Esophagus muscularis mucosa (tissue), 4 donors: ENCODE measurements around the gene CLBA1. TPM values are rescaled to one million over a fixed set of nuclear protein-coding genes. Genes with fewer than 3 reads are reported as not detected.

Source experiments
- DNase-seq: peaks from one replicate; pipeline ENCODE4 v3.0.0-alpha.2; 2017; ENCODE audit errors: extremely low spot score
- H3K27ac ChIP-seq, 4 donors: fragments of 200-600 bp; sonication (generic); replicated peaks in 1 of 4; 1 replicate in 3 of 4; 2 replicates in 1 of 4; pipeline ENCODE4 v1.5.1; 2016 to 2019; ENCODE audit warnings: mild to moderate bottlenecking in 1 of 4
- H3K27me3 ChIP-seq, 4 donors: fragments of 200-600 bp; sonication (generic); one replicate each; pipeline versions ENCODE4 v1.5.1 to v1.6.0; 2016 to 2019
- H3K36me3 ChIP-seq, 4 donors: fragments of 200-600 bp; sonication (generic); one replicate each; pipeline ENCODE4 v1.5.1; 2016 to 2019
- H3K4me1 ChIP-seq, 4 donors: fragments of 200-600 bp; sonication (generic); one replicate each; pipeline ENCODE4 v1.5.1; 2016 to 2019
- H3K4me3 ChIP-seq, 4 donors: fragments of 200-600 bp; sonication (generic); 1 replicate in 2 of 4; 2 replicates in 2 of 4; pipeline ENCODE4 v1.5.1; 2016 to 2019; ENCODE audit warnings: mild to moderate bottlenecking in 4 of 4, moderate library complexity in 1 of 4
- H3K9me3 ChIP-seq, 4 donors: fragments of 200-600 bp; sonication (generic); 1 replicate in 3 of 4; 2 replicates in 1 of 4; pipeline ENCODE4 v1.5.1; 2016 to 2019
- EP300 ChIP-seq: sonication (generic); formaldehyde crosslinking; IDR thresholded peaks from one replicate; pipeline ENCODE4 v1.6.1; 2017; ENCODE audit warnings: antibody characterized with exemption
- POLR2A ChIP-seq: fragments of 450-650 bp; IDR thresholded peaks from one replicate; pipeline ENCODE4 v1.6.1; 2017; ENCODE audit warnings: antibody characterized with exemption, moderate library complexity, mild to moderate bottlenecking, low read depth
- POLR2AphosphoS5 ChIP-seq, 2 donors: sonication (generic); formaldehyde crosslinking; IDR thresholded peaks; one replicate each; pipeline ENCODE4 v1.6.1; 2017; ENCODE audit warnings: antibody characterized with exemption in 2 of 2
- WGBS: methylation state at CpG from one replicate; pipeline ENCODE4 v1.1.5; 2018; 5-methylcytosine and 5-hydroxymethylcytosine counted together
- intact Hi-C: fragments of 100-400 bp; cut with DNase I; formaldehyde crosslinking; loops from one replicate; pipeline ENCODE4 v1.15.1; 2023
- total RNA-seq, 4 donors: library from RNA; depleted of rRNA; stranded (reverse); fragments of >200 nt; gene quantifications; one replicate each; pipeline versions ENCODE4 v1.1.0 to v1.2.1, GENCODE V29; 2016
- TF ChIP-seq, protein P1 (sequence below), 3 experiments: fragments of 200-600 bp in 2 of 3; fragments of 450-650 bp in 1 of 3; sonication (generic) in 2 of 3; IDR thresholded peaks; one replicate each; pipeline ENCODE4 v1.5.1; 2017 to 2019; ENCODE audit warnings: antibody characterized with exemption in 3 of 3, mild to moderate bottlenecking in 2 of 3, moderate library complexity in 1 of 3

CLBA1 gene
- total RNA-seq, 4 donors from 2014 or later = 3.7 to 9.8 (median 6.7) TPM

GRCh38 chr14:105019861-105020814, 34.5 kb downstream of the CLBA1 start:
- no peak for DNase-seq
- intact Hi-C loops = loop anchor here (2.0 kb wide), 1 partner anchor 37 kb away; no protein-coding TSS in a partner anchor
- peaks cover 23 to 41% (median 35%) of the 10 kb centered on the region in 4 donors for H3K4me1 ChIP-seq
- peak overlapping the region; percentile 78 to 92 (median 82) for H3K27ac ChIP-seq
- peak overlapping the region; percentile 85 to 99 (median 96) for H3K4me3 ChIP-seq
- no peaks in the 10 kb centered on the region for H3K36me3 ChIP-seq
- H3K9me3 ChIP-seq = no peaks in the 10 kb centered on the region
- TF ChIP-seq EP300 (no peak), POLR2AphosphoS5 (IDR thresholded peaks at IDR 0.05) (no peak), POLR2A (no peak)
- TF ChIP-seq, protein P1, sequence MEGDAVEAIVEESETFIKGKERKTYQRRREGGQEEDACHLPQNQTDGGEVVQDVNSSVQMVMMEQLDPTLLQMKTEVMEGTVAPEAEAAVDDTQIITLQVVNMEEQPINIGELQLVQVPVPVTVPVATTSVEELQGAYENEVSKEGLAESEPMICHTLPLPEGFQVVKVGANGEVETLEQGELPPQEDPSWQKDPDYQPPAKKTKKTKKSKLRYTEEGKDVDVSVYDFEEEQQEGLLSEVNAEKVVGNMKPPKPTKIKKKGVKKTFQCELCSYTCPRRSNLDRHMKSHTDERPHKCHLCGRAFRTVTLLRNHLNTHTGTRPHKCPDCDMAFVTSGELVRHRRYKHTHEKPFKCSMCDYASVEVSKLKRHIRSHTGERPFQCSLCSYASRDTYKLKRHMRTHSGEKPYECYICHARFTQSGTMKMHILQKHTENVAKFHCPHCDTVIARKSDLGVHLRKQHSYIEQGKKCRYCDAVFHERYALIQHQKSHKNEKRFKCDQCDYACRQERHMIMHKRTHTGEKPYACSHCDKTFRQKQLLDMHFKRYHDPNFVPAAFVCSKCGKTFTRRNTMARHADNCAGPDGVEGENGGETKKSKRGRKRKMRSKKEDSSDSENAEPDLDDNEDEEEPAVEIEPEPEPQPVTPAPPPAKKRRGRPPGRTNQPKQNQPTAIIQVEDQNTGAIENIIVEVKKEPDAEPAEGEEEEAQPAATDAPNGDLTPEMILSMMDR (IDR thresholded peaks at IDR 0.05) = no peak
- no peaks in the 10 kb centered on the region for H3K27me3 ChIP-seq
- 20% methylated on average over 22 of the region's 75 CpGs for WGBS

- DNase-seq = peak; percentile 99
- H3K27me3 ChIP-seq = no peaks in the 10 kb centered on the region
- H3K9me3 ChIP-seq = no peaks in the 10 kb centered on the region
- no peaks in the 10 kb centered on the region for H3K36me3 ChIP-seq
- 0% methylated on average over 8 of the region's 115 CpGs for WGBS
- H3K4me1 ChIP-seq = peaks cover 23 to 41% (median 35%) of the 10 kb centered on the region in 4 donors
- intact Hi-C loops = loop anchor here (2.0 kb wide), 1 partner anchor 38 kb away; no protein-coding TSS in a partner anchor
- peak; percentile 60 for TF ChIP-seq POLR2A
- TF ChIP-seq POLR2AphosphoS5 (IDR thresholded peaks at IDR 0.05) = peak; percentile 88 to 92
- TF ChIP-seq, protein P1 (IDR thresholded peaks at IDR 0.05) = peak in 2 of 3 experiments; percentile 8 to 20
- no peak for TF ChIP-seq EP300
- H3K27ac ChIP-seq = peak within 1 kb of the TSS; percentile 78 to 92 (median 82)
- peak within 1 kb of the TSS; percentile 85 to 99 (median 96) for H3K4me3 ChIP-seq
Measured at GRCh38 chr14:105020815-105021655, 35.4 kb downstream of the CLBA1 start, which contains the start of gene CDCA4. Gene CDCA4, minus strand, starts transcription at chr14:105021083. Its CDS starts 9,154 bp downstream, at chr14:105011929.

DNA sequence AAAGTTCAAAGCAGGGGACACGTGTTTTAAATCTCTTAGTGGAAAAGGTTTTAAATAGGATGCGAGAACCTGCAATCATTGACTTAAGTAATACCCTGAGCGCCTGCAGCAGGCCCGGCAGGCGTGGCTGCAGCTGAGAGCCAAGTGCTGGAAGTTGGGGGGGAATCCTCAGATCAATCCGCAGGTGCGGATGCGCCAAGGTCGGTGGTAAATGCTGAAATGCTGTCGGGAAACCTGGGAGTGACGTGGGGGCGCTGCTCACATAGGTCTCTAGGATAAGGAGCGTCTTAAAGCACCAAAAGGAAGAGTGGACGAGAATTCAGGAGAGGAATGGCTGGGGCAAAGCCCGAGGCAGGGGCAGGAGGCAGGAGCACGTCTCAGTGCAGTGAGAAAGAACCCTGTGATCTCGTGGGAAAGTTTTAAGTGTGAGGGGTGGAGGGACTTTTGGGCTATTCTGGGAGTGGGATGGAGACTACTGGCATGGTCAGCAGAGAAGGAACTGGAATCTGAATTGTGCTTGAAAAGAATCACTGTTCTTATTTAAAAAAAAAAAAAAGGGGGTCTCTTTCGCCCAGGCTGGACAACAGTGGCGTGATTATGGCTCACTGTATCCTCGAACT, 36.2 kb downstream of the CLBA1 start:
- Histone ChIP-seq H3K4me1 (peaks cover 23 to 41% (median 35%) of the 10 kb centered on the region in 4 donors), H3K27me3 (no peaks in the 10 kb centered on the region), H3K36me3 (no peaks in the 10 kb centered on the region), H3K27ac (peak overlapping the region; percentile 75 to 85 (median 79)), H3K4me3 (peak overlapping the region; percentile 85 to 99 (median 96)), H3K9me3 (no peaks in the 10 kb centered on the region)
- intact Hi-C loops = loop anchor here (2.0 kb wide), 1 partner anchor 39 kb away; no protein-coding TSS in a partner anchor
- WGBS = 6% methylated on average over 20 of the region's 20 CpGs
- no peak for TF ChIP-seq POLR2AphosphoS5 (IDR thresholded peaks at IDR 0.05)
- TF ChIP-seq EP300 = no peak
- TF ChIP-seq POLR2A = no peak
- TF ChIP-seq, protein P1 (IDR thresholded peaks at IDR 0.05) = no peak
- no peak for DNase-seq

GRCh38 chr14:105022276-105022670, 36.7 kb downstream of the CLBA1 start:
- no peaks in the 10 kb centered on the region for H3K36me3 ChIP-seq
- no peaks in the 10 kb centered on the region for H3K9me3 ChIP-seq
- H3K4me3 ChIP-seq = peak overlapping the region in 2 of 4 donors; percentile 85 to 95
- no peaks in the 10 kb centered on the region for H3K27me3 ChIP-seq
- peaks cover 23 to 41% (median 35%) of the 10 kb centered on the region in 4 donors for H3K4me1 ChIP-seq
- no peak overlapping the region for H3K27ac ChIP-seq
- no peak for DNase-seq
- TF ChIP-seq POLR2A = no peak
- no peak for TF ChIP-seq EP300
- TF ChIP-seq, protein P1 (IDR thresholded peaks at IDR 0.05) = no peak
- TF ChIP-seq POLR2AphosphoS5 (IDR thresholded peaks at IDR 0.05) = no peak
- intact Hi-C loops = no loop called here
- 52% methylated on average over 2 of the region's 2 CpGs for WGBS
